ENCODE results near the gene KMT2D.

Gene KMT2D, protein sequence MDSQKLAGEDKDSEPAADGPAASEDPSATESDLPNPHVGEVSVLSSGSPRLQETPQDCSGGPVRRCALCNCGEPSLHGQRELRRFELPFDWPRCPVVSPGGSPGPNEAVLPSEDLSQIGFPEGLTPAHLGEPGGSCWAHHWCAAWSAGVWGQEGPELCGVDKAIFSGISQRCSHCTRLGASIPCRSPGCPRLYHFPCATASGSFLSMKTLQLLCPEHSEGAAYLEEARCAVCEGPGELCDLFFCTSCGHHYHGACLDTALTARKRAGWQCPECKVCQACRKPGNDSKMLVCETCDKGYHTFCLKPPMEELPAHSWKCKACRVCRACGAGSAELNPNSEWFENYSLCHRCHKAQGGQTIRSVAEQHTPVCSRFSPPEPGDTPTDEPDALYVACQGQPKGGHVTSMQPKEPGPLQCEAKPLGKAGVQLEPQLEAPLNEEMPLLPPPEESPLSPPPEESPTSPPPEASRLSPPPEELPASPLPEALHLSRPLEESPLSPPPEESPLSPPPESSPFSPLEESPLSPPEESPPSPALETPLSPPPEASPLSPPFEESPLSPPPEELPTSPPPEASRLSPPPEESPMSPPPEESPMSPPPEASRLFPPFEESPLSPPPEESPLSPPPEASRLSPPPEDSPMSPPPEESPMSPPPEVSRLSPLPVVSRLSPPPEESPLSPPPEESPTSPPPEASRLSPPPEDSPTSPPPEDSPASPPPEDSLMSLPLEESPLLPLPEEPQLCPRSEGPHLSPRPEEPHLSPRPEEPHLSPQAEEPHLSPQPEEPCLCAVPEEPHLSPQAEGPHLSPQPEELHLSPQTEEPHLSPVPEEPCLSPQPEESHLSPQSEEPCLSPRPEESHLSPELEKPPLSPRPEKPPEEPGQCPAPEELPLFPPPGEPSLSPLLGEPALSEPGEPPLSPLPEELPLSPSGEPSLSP (N-terminal part only)

DNA sequence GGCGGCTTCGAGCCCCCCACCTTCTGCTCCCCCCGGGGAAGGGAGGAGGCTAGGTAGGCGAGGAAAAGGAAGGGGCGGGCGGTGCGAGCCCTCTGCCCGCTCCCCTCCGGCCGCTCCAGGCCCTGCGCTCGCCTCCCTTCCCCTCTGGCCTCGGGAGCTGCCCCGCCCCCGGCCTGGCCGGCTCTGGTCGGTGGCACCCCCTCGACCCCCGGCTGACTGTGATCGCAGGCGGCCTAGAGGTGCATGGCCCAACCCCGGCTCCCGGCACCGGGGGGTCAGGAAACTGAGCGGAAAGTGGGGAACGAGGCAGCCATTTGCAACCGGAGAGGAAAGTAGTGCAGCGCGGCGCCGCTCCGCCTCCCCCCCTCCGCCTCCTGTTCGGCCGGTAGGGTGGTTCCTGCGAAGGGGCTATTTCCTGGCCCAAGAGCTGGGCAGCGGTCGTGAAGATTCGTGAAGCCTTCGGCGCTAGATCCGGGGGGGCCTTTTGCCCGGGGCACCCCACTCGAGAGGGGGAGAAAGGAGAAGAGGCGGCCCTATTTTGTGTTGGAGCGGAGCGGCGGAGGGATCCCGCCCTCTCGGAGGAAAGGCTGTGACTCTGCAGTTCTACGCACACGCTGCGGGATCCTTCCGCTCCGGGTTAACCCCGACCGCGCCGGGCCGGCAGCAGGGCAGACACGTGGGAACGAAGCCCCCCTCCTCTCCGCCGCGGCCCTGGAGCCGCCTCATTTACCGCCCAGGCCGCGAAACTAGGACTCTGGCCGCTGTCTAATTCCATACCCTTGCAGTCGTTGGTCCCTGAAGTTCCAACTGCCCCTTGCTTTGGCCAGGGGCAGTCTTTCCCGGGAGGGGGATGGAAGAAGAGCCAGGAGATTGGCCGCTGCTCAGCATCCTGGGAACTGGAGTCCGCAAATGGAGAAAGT is at the start of gene KMT2D:
Gene KMT2D (minus strand): TSS at position 558 of the 920 bp plus-strand sequence. CDS start 5,470 bp downstream, outside the sequence.
- FAIRE-seq, result no peak

DNA sequence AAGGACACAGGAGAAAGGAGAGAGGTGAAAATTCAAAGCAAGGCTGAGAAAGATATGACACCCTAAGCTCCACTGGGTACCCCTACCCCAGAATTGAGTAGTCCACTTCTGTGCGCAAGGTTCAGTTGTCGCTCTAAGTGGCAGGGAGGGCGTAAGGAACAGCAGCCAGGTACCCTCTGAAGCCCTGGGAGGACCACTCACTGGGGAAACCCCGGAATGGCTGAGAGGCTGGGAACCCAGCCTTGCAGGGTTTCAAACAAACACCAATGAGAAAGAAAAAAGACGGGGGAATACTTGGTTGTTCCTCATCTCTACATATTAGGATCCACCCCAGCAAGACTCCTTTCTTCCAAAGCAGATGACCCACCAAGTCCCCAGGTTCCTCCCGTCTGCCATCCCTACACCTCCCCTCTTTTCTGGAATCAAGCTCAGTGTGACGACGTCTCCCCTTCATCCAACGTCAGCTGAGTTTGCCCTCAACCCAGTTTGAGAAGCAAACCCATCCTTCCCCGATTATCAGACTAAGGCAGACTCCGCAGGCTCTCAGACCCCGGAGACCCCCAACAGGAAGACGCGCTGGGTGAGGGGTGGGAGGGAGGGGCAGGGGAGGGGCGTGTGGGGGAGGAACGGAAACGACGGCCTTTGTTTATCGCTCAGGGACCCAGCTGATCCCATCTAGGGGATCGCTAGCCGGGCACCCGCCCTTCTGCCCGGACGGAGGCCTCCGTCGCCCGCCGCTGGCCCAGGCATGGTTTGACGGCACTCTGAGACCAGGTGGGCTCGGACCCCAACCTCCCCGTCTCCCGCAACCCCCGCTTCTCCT is 49.3 kb upstream of the KMT2D start:
- FAIRE-seq, result no peak

DNA sequence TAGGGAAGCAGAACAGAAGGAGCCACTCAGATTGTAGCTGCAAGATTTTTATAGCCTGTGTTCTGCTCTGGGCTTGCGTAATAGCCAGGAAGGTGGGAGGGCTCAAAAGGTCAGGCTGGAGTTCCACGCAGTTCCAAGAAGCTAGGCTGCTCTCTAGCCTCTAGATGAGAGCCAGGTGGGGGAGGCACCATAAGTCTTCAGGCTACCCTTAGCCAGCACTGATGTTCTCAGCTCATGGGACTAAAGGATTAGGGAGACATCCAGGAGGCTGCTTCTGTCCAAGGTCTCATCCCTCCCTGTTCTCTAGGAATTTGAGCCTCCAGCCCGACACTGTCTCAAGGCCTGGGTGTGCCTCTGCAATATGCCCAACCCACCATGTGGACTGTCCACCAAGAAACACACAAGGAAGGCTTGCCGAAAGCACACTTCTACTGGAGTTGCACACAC is 48.4 kb upstream of the KMT2D start:
- no peak for FAIRE-seq

DNA sequence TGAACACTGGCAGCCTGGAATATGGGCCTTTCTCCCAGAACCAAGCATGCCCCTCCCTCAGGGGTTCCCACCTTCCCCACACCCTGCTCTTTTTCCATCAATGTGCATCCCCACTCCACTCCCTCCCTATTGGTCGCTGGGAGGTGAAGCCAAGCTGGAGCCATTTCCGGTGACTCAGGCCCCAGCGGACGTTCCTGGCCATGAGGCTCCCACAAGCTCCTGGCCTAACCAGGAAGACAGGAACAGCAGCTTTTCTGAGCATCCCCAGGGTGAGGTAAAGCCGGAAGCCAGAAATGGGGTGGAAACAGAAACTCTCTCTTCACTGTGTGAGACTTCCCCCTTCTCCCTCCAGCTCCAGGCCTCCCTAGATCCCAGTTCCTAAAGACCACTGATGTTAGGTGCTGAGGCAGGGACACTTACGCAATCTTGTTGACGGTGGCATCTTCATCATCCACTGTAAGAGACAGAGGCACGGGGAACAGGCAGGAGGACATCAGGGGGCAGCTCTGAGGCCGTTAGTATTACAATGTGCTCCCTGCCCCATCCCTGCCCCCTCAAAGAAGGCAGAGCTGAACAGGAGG is 45.0 kb upstream of the KMT2D start:
- no peak for FAIRE-seq

DNA sequence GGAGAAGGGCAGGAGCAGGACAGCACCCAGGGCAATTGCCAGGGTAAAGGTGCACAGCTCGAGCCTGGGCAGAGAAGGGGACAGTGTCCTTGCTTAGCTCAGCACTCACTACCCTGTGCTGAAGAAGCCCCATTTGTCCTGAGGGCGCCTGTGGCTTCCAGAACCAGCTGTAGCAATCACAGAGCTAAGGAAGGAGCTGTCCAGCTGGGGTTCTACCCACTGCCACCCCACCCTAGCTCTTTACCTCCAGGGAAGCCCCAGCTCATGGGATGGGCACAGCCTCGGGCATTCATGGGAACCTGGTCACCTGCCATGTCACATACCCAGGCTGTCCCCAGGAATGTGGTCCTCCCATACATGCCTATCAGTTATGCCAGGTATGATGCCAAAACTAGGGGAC is 44.2 kb upstream of the KMT2D start:
- FAIRE-seq, result no peak

DNA sequence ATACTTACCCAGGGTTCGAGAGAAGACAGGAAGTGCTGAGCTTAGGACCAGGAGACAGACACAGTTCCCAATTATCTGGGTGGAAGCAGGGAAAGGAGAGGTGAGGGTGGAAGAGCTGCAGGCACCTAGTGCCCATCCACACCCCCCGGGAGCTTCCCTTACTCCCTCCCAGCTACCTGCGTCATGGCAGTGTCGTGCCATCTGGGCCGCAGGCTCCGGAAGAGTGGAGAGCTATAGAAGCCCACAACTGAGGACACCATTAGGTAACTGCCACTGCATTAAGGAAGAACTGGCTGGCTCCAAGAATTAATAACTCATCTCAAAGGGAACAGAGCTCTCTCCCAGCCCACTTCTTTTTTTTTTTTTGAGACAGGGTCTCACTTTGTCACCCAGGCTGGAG is 39.8 kb upstream of the KMT2D start:
- no peak for FAIRE-seq

DNA sequence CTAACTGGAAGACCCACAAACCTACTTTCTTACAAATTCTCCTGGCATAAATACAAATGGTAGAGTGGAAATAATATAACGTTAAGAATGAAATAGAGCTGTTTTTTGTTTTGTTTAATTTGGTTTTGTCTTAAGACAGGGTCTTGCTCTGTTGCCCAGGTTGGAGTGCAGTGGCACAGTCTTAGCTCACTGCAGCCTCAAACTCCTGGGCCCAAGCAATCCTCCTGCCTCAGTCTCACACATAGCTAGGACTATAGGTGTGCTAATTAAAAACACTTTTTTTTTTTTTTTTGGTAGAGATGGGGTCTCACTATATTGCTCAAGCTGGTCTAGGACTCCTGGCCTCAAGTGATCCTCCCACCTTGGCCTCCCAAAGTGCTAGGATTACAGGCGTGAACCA is 38.1 kb upstream of the KMT2D start:
- no peak for FAIRE-seq

DNA sequence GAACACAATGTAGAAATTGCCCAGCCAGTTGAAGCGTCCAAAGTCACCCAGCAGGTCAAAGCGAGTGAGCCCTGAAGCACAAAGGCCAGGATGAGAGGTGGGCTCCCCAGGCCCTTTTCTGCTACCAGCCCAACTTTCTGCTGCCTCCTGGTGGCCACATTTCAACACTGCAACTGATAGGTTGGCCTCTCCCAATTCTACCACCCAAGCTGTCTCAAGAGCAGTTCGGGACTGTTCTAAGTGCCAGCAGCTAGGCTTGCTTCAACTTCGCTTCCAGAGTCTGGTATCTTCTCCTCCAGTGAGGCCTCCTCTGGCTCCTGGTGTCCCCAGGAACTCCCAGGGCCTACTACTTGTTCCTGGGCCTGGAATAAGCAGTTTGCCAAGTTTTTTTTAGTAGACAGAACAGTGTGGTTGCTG is 37.4 kb upstream of the KMT2D start:
- no peak for FAIRE-seq

DNA sequence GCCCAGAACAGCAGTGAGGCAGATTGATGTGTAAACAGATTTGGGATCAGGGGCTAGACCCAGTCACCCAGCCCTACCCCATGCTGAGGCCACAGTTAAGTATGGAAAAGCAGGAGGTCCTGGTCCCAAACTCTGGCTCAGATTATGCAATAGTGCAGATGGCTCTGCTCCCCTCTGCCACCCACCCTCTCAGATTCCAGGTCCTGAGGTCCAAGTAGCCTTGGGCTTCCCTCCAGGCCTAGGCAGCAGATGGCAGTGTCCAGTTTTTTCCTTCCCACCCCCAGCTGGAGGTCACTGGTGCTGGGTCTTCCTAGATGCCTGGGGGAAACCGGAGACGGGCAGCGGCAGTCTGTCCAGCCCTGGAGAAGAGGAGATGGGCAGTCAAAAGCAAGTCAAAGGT is 36.8 kb upstream of the KMT2D start:
- FAIRE-seq, result no peak

DNA sequence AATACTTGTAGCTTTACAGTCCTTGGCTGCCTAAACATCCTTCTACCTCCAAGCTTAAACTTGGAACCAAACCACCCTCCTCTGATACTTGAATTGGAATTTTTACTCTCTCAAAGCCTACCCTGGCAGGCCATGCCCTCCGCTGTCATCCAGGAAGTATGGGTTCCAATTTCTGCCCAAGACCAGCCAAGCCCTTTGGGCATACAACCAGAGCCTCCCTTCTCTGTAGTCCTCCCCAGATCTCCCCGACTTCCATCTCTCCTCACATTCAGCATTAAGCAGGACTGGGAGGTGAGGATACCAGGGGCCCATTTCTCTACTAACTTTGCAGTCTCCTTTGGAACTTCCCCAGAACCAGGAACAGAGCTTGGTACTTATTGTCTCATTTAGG is 34.4 kb upstream of the KMT2D start:
- no peak for FAIRE-seq

DNA sequence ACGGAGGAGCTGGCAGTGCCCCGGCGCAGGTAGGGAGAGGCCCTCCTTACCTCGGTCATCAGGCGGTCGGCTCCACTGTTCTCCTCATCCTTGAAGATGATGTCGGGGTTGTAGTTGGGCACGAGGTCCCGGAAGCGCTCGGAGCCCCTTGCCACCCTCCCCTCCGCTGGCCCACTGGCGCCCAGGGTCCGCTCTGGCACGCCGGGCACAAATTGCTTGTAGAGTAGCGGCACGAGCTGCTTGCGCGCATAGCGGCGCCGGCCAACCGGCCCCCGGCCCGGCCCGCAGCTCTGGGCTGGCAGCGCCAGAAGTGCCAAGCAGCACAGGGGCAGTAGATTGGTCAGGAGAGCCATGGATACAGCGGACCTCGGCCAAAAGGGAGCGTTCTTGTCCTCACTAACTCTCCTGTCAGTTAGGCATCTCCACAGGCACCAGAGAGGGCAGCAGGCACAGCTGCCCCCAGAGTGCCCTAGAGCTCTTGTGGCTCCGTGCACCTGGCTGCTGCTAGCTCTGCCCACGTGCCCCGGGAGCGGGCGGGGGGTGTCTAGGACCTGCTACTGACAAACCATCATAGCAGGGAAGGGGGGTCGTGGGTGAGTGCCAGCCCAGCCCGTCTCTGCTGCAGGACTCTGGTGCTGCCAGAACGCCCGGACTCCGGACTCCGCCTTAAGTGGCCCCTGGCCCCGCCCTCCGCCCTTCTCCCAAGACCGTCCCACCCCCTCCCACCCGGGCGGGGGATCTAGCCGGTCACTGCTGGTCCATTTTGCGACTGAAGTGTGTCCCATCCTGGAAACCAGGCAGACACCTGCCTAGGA is 33.8 kb upstream of the KMT2D start, which contains the start of gene DHH:
Gene DHH (minus strand): TSS at position 642 of the 815 bp plus-strand sequence. CDS start 289 bp downstream, at position 353.
- FAIRE-seq, result no peak

DNA sequence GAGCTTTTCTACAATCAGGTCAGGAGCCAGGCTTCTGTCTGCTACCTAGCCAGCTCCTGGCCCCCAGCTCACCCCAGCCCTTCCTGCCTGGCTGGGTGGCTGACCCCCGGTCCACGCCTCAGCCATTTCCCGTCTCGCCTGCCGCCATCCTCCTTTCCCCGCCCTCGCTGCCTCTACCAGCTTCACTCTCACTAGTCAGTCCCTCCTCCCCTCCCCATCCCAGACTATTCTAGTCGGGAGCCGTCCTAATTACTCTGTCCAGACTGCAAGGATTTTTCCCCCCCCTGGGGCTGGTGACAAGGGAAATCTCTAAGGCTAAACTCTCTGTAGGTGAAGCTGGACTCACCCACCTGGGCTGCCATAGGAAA is 33.2 kb upstream of the KMT2D start:
- no peak for FAIRE-seq

DNA sequence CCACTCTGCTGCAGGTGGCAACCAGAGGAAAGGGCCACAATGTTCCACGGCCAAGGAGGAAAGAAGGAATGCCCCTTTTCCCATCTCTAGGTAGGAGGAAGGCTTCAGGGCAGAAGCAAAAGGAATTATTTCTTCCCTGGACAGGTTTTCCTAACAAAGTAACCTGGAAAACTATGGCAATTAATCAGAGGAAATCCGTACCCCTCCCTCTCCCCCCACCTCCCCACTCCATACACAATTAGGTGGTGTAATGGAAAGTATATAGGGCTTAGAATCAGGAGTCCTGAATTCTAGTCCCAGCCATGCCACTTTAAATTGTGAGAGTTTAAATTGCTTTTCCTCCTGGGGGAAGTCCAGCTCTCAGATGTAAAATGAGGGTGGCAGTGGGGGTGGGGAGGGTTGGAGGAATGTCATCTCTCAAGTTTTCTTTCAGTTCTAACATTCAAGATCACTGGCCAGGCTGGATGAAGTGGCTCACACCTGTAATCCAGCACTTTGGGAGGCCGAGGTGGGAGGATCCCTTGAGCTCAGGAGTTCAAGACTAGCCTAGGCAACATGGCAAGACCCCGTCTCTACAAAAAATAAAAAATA is 32.3 kb upstream of the KMT2D start:
- no peak for FAIRE-seq

DNA sequence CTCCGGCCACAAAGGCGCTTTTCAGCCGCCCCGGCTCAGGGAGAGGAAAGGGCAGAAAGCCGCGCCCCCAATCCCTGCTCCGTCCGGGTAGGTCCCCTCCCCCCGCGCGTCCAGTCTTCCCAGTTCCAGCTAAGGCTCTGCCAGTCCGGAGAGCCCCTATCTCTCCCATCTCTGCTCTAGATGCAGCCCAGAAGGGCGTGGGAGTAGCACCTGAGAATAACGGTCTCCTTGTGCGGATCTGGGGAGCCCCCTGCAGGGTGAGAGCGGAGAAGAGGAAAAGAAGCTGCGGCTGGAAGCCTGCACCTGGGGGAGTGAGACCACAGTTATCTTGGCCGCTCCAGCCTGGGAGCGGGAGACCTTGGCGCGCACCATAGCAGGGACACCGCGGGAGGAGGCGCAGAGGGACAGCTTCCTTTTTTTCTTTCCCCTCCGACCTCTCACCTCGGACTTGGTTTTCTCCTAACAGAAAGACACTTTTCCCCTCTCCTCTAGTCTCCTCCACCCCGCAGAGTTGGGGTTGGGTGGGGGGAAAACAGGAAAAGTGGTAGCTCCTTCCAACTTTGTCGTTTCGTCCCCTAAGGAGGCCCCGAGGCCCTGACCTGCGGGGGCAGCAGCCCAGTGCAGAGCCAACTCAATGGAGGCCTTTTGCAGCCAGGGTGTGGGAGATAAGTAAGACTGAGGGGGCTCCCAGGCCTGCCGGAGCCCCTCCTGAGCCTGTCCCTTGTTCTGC is 31.7 kb upstream of the KMT2D start:
- no peak for FAIRE-seq

DNA sequence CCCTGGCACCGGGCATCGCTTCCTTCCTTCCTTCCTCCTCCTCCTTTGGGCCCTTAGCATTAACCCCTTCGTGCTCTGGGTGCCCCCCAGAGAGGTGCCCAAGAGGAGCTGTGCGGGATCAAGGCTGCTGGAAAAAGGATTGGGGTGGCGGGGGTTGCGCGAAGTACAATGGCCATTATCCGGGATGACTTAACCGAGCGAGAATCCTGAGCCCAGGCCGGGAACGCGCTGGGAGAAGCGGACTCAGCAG is 31.2 kb upstream of the KMT2D start:
- no peak for FAIRE-seq

DNA sequence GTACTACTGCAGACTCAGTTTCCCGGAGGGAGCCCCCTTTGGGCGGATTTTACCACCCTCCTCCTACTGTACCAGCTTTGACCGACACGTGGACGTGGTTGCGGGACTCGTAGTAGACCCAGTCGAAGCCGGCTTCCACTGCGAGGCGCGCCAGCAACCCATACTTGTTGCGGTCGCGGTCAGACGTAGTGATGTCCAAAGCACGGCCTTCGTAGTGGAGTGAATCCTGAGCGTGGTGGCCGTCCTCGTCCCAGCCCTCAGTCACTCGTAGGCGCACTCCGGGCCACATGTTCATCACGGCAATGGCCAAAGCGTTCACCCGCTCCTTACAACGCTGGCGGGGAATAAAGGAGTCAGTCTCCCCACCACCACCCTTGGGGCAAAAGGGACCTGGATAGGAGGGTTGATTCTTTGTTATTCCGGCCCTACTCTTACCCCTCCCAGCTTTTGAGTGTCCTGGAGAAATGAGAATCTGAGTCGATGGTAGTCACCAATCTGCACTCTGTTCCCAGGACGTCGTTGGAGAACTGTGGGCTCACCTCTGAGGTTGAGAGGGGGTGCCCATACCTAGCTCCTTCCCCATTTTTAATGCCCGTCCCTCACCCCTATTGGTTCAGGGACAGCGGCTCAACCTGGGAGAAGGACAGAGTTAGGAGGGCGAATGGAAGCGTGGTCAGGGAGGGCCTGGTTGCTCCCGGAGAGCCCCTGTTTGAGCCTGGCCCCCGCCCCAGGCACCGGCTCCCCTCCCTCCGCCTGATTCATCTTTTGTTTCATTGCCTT is 30.7 kb upstream of the KMT2D start:
- FAIRE-seq, result no peak

DNA sequence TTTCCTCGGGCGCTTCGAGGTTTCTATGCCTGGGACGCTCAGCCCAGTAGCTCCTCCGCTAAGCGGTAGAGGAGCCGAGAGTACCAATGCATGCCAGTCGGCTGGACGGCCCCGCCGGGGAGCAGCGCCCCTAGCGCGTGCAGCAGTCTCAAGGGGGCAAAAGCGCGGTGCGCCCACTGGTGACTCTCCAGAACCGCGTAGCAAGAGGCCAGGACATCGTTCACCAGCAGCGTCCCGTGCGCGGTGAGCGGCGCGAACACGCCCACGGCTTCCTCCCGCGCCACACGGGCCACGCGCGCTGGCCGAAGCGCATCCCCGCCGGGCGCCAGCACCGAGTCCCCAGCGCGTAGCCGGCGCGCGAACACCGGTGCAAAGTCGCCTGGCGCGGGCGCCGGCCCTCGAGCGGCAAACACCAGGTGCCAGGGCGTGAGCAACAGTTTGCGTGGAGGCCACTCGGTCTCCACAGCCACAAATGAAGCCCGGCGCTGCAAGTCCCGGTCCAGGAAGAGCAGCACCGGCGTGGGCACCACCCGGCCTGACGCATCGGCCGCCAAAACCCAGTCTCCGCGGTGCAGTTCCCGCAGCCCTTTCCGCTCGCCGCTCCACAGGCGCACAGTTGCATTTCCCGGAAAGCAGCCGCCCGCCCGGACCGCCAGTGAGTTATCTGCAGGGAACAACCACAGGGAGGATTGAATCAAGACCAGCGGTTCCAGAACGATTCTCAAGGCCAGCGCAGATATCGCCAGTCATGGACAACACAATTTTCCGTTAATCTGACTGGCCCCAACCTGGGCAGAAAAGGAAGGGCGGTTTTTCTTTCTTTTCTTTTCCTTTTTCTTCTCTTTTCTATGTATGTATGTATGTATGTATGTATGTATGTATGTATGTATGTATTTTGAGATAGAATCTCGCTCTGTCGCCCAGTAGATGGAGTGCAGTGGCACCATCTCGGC is 29.5 kb upstream of the KMT2D start:
- FAIRE-seq, result no peak

DNA sequence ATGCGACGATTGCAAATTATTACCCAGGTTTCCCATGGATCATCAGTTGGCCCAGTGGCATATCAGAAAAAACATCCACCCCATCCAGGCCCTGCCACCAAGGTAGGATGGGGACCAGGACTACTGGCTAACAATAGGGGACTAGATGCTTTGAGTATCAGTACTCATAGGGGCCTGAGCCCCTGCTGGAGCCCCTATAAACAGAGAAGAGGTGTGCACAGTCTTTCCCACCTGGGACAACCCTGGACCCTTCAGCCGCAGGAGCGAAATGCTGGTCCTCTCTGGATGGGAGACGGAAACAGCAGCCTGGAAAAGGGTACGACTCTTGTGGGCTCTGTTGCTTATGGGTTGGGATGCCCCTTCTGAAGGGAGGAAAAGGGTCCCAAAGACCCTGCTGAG is 28.3 kb upstream of the KMT2D start:
- no peak for FAIRE-seq
